ENCODE data around the gene ZNF860. TPM values are rescaled to one million over a fixed set of nuclear protein-coding genes. Genes with fewer than 3 reads are reported as not detected.

The ZNF860 gene
- total RNA-seq, 2 donors from 2014 or later = 3.7 to 4.4 TPM

DNA sequence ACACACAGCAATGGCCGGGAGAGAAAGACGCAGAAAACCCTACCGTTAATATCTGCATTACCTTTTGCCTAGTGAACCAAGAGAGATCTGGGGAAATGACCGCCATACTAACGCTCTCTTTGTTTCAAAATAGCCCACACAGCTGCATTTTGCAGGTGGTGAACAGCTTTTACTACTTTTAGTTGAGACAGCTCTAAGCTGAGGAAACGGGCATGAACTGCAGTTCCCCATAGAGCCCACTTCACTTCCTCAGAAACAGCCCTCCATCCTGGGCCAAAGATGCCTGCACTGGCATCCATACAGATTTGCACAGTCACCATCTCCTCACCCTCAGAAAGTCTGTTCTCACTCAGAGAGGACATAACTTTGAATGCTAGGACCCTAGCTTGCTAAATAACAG lies 45.0 kb downstream of the ZNF860 start:
- H3K9me3 ChIP-seq = no peaks in the 10 kb centered on the region
- no peak for DNase-seq (ENCODE audit: low spot score)
- TF ChIP-seq, protein P1, sequence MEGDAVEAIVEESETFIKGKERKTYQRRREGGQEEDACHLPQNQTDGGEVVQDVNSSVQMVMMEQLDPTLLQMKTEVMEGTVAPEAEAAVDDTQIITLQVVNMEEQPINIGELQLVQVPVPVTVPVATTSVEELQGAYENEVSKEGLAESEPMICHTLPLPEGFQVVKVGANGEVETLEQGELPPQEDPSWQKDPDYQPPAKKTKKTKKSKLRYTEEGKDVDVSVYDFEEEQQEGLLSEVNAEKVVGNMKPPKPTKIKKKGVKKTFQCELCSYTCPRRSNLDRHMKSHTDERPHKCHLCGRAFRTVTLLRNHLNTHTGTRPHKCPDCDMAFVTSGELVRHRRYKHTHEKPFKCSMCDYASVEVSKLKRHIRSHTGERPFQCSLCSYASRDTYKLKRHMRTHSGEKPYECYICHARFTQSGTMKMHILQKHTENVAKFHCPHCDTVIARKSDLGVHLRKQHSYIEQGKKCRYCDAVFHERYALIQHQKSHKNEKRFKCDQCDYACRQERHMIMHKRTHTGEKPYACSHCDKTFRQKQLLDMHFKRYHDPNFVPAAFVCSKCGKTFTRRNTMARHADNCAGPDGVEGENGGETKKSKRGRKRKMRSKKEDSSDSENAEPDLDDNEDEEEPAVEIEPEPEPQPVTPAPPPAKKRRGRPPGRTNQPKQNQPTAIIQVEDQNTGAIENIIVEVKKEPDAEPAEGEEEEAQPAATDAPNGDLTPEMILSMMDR (IDR thresholded peaks at IDR 0.05) = no peak
- no peak for TF ChIP-seq POLR2A (IDR thresholded peaks at IDR 0.05)
- no peak for TF ChIP-seq POLR2AphosphoS5 (IDR thresholded peaks at IDR 0.05)
- no peak overlapping the region for H3K4me3 ChIP-seq
- no peaks in the 10 kb centered on the region for H3K36me3 ChIP-seq
- 93% methylated on average over 6 of the region's 6 CpGs for WGBS
- H3K27me3 ChIP-seq (replicated peaks; ENCODE audit: insufficient read depth) = no peaks in the 10 kb centered on the region
- H3K27ac ChIP-seq = no peak overlapping the region
- intact Hi-C loops (cut with DNase I) = no loop called here
- H3K4me1 ChIP-seq (replicated peaks) = peaks cover 3% of the 10 kb centered on the region

DNA sequence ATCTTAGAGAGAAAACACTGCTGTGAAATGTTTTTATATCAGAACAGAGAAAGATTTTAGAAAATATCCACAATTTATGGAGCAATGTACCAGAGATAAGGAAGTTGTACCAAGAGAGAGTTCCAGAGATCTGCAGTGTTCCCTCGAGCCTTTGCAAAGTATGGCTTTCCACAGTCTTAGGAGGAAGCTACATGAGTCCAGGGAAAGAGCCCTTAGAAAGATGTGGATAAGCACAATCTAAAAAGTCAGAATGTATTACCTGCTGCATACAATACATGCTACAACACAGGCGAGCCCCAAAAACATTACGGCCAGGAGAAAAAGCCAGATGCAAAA lies 56.4 kb downstream of the ZNF860 start:
- no peaks in the 10 kb centered on the region for H3K4me1 ChIP-seq (replicated peaks)
- WGBS = 67% methylated on average over 3 of the region's 3 CpGs
- DNase-seq (ENCODE audit: low spot score) = no peak
- H3K36me3 ChIP-seq = no peaks in the 10 kb centered on the region
- no peaks in the 10 kb centered on the region for H3K9me3 ChIP-seq
- no peaks in the 10 kb centered on the region for H3K27me3 ChIP-seq (replicated peaks; ENCODE audit: insufficient read depth)
- TF ChIP-seq POLR2AphosphoS5 (IDR thresholded peaks at IDR 0.05) = no peak
- TF ChIP-seq, protein P1 (IDR thresholded peaks at IDR 0.05) = no peak
- TF ChIP-seq POLR2A (IDR thresholded peaks at IDR 0.05) = no peak
- intact Hi-C loops (cut with DNase I) = no loop called here
- H3K4me3 ChIP-seq = no peak overlapping the region
- no peak overlapping the region for H3K27ac ChIP-seq

DNA sequence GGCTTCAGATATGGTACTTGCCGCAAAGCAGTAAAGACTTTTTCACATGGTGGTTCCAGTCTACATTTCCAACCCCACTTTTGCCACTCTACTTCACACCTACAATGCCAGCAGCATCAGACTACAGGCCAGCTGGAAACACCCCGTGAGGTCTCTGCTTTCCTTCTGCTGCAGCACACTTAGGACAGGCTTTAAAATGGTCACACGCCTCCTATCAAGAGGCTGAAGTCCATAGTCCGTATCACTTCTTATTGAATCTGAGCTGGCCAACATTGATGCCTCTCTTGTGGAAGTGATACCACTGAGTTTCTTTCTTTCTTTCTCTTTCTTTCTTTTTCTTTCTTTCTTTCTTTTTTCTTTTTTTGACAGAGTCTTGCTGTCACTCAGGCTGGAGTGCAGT lies 59.8 kb downstream of the ZNF860 start:
- H3K27ac ChIP-seq = no peak overlapping the region
- no peaks in the 10 kb centered on the region for H3K36me3 ChIP-seq
- H3K4me3 ChIP-seq = no peak overlapping the region
- no peak for DNase-seq (ENCODE audit: low spot score)
- no peaks in the 10 kb centered on the region for H3K9me3 ChIP-seq
- intact Hi-C loops (cut with DNase I) = no loop called here
- H3K4me1 ChIP-seq (replicated peaks) = no peaks in the 10 kb centered on the region
- no peaks in the 10 kb centered on the region for H3K27me3 ChIP-seq (replicated peaks; ENCODE audit: insufficient read depth)
- TF ChIP-seq, protein P1 (IDR thresholded peaks at IDR 0.05) = no peak
- no peak for TF ChIP-seq POLR2A (IDR thresholded peaks at IDR 0.05)
- 96% methylated on average over 4 of the region's 4 CpGs for WGBS

Small RNA genes within 50 kb of the gene (small RNA-seq; reads per million reads assigned to genes)
- gene RF00402 = 0 reads per million in 2 donors

Other genes starting within 250 kb of the ZNF860 start
- 100 to 1,000 TPM in 1 of 2 donors, 10 to 100 TPM in 1; 82.8 to 127 TPM for gene OSBPL10, start 488 bp upstream of the ZNF860 start, total RNA-seq
- gene GPD1L, start 124.9 kb downstream of the ZNF860 start, total RNA-seq = 10 to 100 TPM; 50.4 to 70.8 TPM

All from prostate gland (tissue), 2 donors.